DND-41 (cell line): ENCODE results near the gene IL2RA.

ENCODE experiments used
- ATAC-seq: fragments of 200-7000 bp; cut with Tn5 transposase; 3 replicates; pipeline ENCODE4 v1.9.1; 2021; ENCODE audit warnings: low read depth; ENCODE audit not compliant: insufficient read depth
- DNase-seq: peaks from one replicate; pipeline ENCODE4 v3.0.0-alpha.2; 2020
- H2AFZ ChIP-seq: 2 replicates; pipeline ENCODE4 v1.6.0; 2012; ENCODE audit warnings: low read depth, low read length
- H3K27ac ChIP-seq: 2 replicates; pipeline ENCODE4 v1.5.1; 2012; ENCODE audit warnings: low read length, inconsistent platforms
- H3K27me3 ChIP-seq: fragments of 200-600 bp; sonication (generic); 2 replicates; pipeline ENCODE4 v1.6.0; 2012; ENCODE audit warnings: low read length, mild to moderate bottlenecking, inconsistent platforms; ENCODE audit not compliant: insufficient read depth, poor library complexity
- H3K36me3 ChIP-seq: 2 replicates; pipeline ENCODE4 v1.5.1; 2012; ENCODE audit warnings: low read length, inconsistent platforms; ENCODE audit not compliant: insufficient read depth
- H3K4me1 ChIP-seq: 2 replicates; pipeline ENCODE4 v1.5.1; 2012; ENCODE audit warnings: mild to moderate bottlenecking, low read length; ENCODE audit not compliant: insufficient read depth
- H3K4me2 ChIP-seq: 2 replicates; pipeline ENCODE4 v1.6.0; 2012; ENCODE audit warnings: mild to moderate bottlenecking, moderate library complexity, low read length, inconsistent platforms; ENCODE audit not compliant: insufficient read depth
- H3K4me3 ChIP-seq, 2 experiments: fragments of 200-600 bp in 1 of 2; shearing (Covaris generic) in 1 of 2; 2 replicates each; pipeline ENCODE4 v1.5.1; 2012 to 2016; ENCODE audit warnings: inconsistent platforms in 2 of 2, low read length in 2 of 2, mild to moderate bottlenecking in 2 of 2, low read depth in 1 of 2, moderate library complexity in 1 of 2
- H3K79me2 ChIP-seq: 2 replicates; pipeline ENCODE4 v1.6.0; 2012; ENCODE audit warnings: low read length, inconsistent platforms; ENCODE audit not compliant: insufficient read depth
- H3K9ac ChIP-seq: 2 replicates; pipeline ENCODE4 v1.6.0; 2012; ENCODE audit warnings: low read depth, mild to moderate bottlenecking, inconsistent platforms, low read length, moderate library complexity
- H3K9me3 ChIP-seq: 2 replicates; pipeline ENCODE4 v1.5.1; 2012; ENCODE audit warnings: low read length, moderate library complexity, mild to moderate bottlenecking, inconsistent platforms; ENCODE audit not compliant: insufficient read depth, severe bottlenecking
- H4K20me1 ChIP-seq: 2 replicates; pipeline ENCODE4 v1.6.0; 2012; ENCODE audit warnings: low read length; ENCODE audit not compliant: insufficient read depth
- CTCF ChIP-seq: IDR thresholded peaks from 2 replicates; pipeline ENCODE4 v1.5.1; 2012; ENCODE audit warnings: borderline replicate concordance, low read length, moderate library complexity, mild to moderate bottlenecking; ENCODE audit not compliant: poor library complexity, severe bottlenecking; ENCODE audit errors: extremely low read depth
- EZH2 ChIP-seq: IDR thresholded peaks from 3 replicates; pipeline ENCODE4 v1.6.1; 2012; ENCODE audit warnings: borderline replicate concordance, low read depth, mild to moderate bottlenecking, moderate library complexity, low read length, inconsistent platforms; ENCODE audit not compliant: severe bottlenecking

Gene IL2RA

GRCh38 chr10:6089334-6090219, 27.4 kb upstream of the IL2RA start:
- H3K79me2 ChIP-seq, result peaks cover 59% of the 10 kb centered on the region
- peaks cover 41% of the 10 kb centered on the region for H3K4me1 ChIP-seq
- TF ChIP-seq EZH2 (no peak), CTCF (peak; percentile 2)
- peak overlapping the region; percentile 71 for H3K27ac ChIP-seq
- H3K27me3 ChIP-seq, result no peaks in the 10 kb centered on the region
- H3K9ac ChIP-seq, result peak overlapping the region; percentile 70
- peak; percentile 21 for ATAC-seq
- H2AFZ ChIP-seq, result peak overlapping the region; percentile 60
- H3K36me3 ChIP-seq, result peaks cover 7% of the 10 kb centered on the region
- no peaks in the 10 kb centered on the region for H3K9me3 ChIP-seq
- H3K4me3 ChIP-seq, result peak overlapping the region; percentile 65 to 78; a peak in 3 of 4 replicates
- H4K20me1 ChIP-seq, result peaks cover 44% of the 10 kb centered on the region
- DNase-seq, result peak; percentile 48
- peak overlapping the region; percentile 75 for H3K4me2 ChIP-seq

GRCh38 chr10:6088721-6089333, 26.7 kb upstream of the IL2RA start, which contains the start of gene RBM17:
Gene RBM17, plus strand, starts transcription at chr10:6089034. Its CDS starts 8,032 bp downstream, at chr10:6097066.
- peak within 1 kb of the TSS; percentile 70 for H3K9ac ChIP-seq
- H3K27me3 ChIP-seq, result peaks cover 5% of the 10 kb centered on the region
- H3K4me2 ChIP-seq, result peak within 1 kb of the TSS; percentile 75
- DNase-seq (peak; percentile 97), ATAC-seq (peak; percentile 84)
- no peaks in the 10 kb centered on the region for H3K9me3 ChIP-seq
- peak within 1 kb of the TSS; percentile 65 to 78; a peak in 3 of 4 replicates for H3K4me3 ChIP-seq
- H3K79me2 ChIP-seq, result peaks cover 52% of the 10 kb centered on the region
- peaks cover 37% of the 10 kb centered on the region for H4K20me1 ChIP-seq
- H3K36me3 ChIP-seq, result peaks cover 7% of the 10 kb centered on the region
- peak within 1 kb of the TSS; percentile 60 for H2AFZ ChIP-seq
- H3K27ac ChIP-seq, result peak within 1 kb of the TSS; percentile 71
- peaks cover 45% of the 10 kb centered on the region for H3K4me1 ChIP-seq
- TF ChIP-seq CTCF (peak; percentile 100), EZH2 (no peak)

- TF ChIP-seq CTCF (peak; percentile 92), EZH2 (no peak)
- Histone ChIP-seq H3K9ac (no peak overlapping the region), H3K27ac (no peak overlapping the region), H3K27me3 (peaks cover 18% of the 10 kb centered on the region), H3K79me2 (peaks cover 29% of the 10 kb centered on the region), H2AFZ (0 out of 2 replicates have a peak overlapping the region, but pooled peaks have one; percentile 4), H3K9me3 (no peaks in the 10 kb centered on the region), H3K36me3 (peaks cover under 1% of the 10 kb centered on the region; the same call in 1 of the 2 replicates), H3K4me1 (peaks cover 43% of the 10 kb centered on the region), H3K4me2 (peak overlapping the region; percentile 45; the same call in 1 of the 2 replicates), H3K4me3 (no peak overlapping the region), H4K20me1 (peaks cover 22% of the 10 kb centered on the region)
- ATAC-seq (peak; percentile 77), DNase-seq (peak; percentile 88)
Observed at GRCh38 chr10:6086375-6087233, 24.4 kb upstream of the IL2RA start.
